Measurements from ENCODE around the gene SLC5A3.

SLC5A3 gene

GRCh38 chr21:34105947-34106541 is 32.7 kb downstream of the SLC5A3 start:
- DNase-seq: no peak

- no peak for DNase-seq
Observed at GRCh38 chr21:34107606-34108005, 34.2 kb downstream of the SLC5A3 start.

GRCh38 chr21:34109075-34109474 is 35.7 kb downstream of the SLC5A3 start:
- DNase-seq: no peak

- no peak for DNase-seq
Observed at GRCh38 chr21:34110594-34111202, 37.3 kb downstream of the SLC5A3 start.

- no peak for DNase-seq
Observed at GRCh38 chr21:34112316-34113033, 39.1 kb downstream of the SLC5A3 start.

- no peak for DNase-seq
Observed at GRCh38 chr21:34113842-34114241, 40.5 kb downstream of the SLC5A3 start.

DNA sequence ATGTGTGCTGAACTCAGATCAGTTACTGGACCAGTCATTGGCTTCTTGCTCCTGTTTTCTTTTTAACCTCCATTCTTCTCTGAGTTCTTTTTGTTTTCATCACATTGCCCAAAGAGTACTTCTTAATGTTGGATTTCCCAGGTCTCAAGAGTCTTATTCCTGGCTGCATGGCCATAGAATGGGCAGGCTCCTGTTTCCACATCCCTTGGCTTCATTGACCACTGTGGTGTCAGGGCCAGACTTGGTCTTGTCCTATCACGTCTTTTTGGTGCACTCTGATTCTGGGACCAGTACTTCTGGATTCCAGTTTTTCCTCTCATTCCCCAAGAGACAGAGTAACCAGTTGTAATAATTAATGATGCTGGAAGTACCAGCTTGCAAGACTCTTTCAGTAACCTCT is 41.8 kb downstream of the SLC5A3 start:
- no peak for DNase-seq

- DNase-seq: no peak
Observed at GRCh38 chr21:34116569-34116968, 43.2 kb downstream of the SLC5A3 start.

DNA sequence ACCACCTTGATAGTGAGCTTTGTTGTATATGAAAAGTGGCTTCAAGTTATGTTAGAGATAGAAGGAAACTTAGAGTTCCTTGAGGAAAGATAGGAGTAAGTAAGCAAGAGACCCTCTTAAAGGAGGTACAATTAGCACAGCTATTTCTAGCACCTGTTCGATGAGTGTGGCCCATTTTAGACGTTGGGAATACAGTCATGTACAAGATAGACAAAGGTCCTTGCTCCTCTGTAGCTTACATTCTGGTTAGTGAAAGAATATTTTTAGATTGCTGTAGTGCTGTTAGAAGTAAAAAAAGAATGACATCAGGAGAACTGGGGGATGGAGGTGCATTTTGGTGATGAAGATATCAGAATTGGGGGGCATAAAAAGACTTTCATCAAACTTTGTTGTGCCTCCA is 47.5 kb downstream of the SLC5A3 start:
- no peak for DNase-seq

DNA sequence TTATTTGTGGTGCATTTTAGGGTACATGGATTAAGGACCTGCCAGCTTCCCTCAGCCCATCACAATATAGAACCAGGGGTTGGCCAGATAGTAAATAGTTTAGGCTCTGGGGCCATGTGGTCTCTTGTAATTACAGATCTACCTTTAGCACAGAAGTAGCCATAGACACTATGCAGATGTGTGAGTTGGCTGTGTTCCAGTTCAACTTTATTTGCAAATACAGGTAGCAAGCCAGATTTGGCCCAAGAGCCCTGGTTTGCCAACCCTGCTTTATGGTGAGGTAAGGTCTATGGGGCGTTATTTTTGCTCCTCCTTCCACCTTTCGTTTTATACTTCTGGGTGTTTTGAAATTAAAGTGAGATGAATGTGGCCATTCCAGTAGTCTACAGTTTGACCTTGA is 48.7 kb downstream of the SLC5A3 start:
- DNase-seq: no peak
